ENCODE measurements around the gene BBS7. TPM values are rescaled to one million over a fixed set of nuclear protein-coding genes. Genes with fewer than 3 reads are reported as not detected.

Gene BBS7
- total and polyA plus RNA-seq, 2 experiments from 2014 or later, result 9.5 to 11.9 TPM

- Histone ChIP-seq H3K27ac (no peak overlapping the region), H3K27me3 (peaks cover under 1% of the 10 kb centered on the region), H3K4me2 (no peak overlapping the region), H3K9me3 (ENCODE audit: low read depth) (no peaks in the 10 kb centered on the region), H3K4me1 (ENCODE audit: insufficient read depth) (no peaks in the 10 kb centered on the region), H4K20me1 (ENCODE audit: insufficient read depth, poor library complexity, severe bottlenecking) (no peaks in the 10 kb centered on the region), H2AFZ (no peak overlapping the region), H3K79me2 (no peaks in the 10 kb centered on the region), H3K9me2 (replicated peaks; ENCODE audit: insufficient read depth) (no peaks in the 10 kb centered on the region), H3K36me3 (replicated peaks; ENCODE audit: insufficient read depth, low read depth) (no peaks in the 10 kb centered on the region), H3K4me3 (no peak overlapping the region)
- WGBS (ENCODE audit: low lambda C conversion rate, missing lambda C conversion rate), result 75% methylated on average over 2 of the region's 2 CpGs
- TF ChIP-seq CTCF (IDR thresholded peaks at IDR 0.05; ENCODE audit: poor library complexity) (no peak), EZH2 (IDR thresholded peaks at IDR 0.05; ENCODE audit: borderline replicate concordance) (no peak), EZH2phosphoT487 (IDR thresholded peaks at IDR 0.05; ENCODE audit: low read depth, severe bottlenecking, unreplicated experiment) (no peak)
- no peak for DNase-seq (ENCODE audit: low spot score)
Measured at GRCh38 chr4:121788896-121789295, 81.4 kb downstream of the BBS7 start.

- Histone ChIP-seq H3K9me2 (replicated peaks; ENCODE audit: insufficient read depth) (no peaks in the 10 kb centered on the region), H3K4me1 (ENCODE audit: insufficient read depth) (no peaks in the 10 kb centered on the region), H3K4me2 (no peak overlapping the region), H3K4me3 (no peak overlapping the region), H4K20me1 (ENCODE audit: insufficient read depth, poor library complexity, severe bottlenecking) (no peaks in the 10 kb centered on the region), H3K9me3 (ENCODE audit: low read depth) (no peaks in the 10 kb centered on the region), H2AFZ (no peak overlapping the region), H3K36me3 (replicated peaks; ENCODE audit: insufficient read depth, low read depth) (no peaks in the 10 kb centered on the region), H3K27ac (no peak overlapping the region), H3K79me2 (no peaks in the 10 kb centered on the region), H3K27me3 (peaks cover 2% of the 10 kb centered on the region)
- no peak for TF ChIP-seq CTCF (IDR thresholded peaks at IDR 0.05; ENCODE audit: poor library complexity)
- TF ChIP-seq EZH2phosphoT487 (IDR thresholded peaks at IDR 0.05; ENCODE audit: low read depth, severe bottlenecking, unreplicated experiment), result no peak
- no peak for TF ChIP-seq EZH2 (IDR thresholded peaks at IDR 0.05; ENCODE audit: borderline replicate concordance)
- WGBS (ENCODE audit: low lambda C conversion rate, missing lambda C conversion rate), result 84% methylated on average over 2 of the region's 2 CpGs
- DNase-seq (ENCODE audit: low spot score), result no peak
Measured at GRCh38 chr4:121786221-121786620, 84.1 kb downstream of the BBS7 start.

- Histone ChIP-seq H3K27me3 (peaks cover 2% of the 10 kb centered on the region), H3K4me1 (ENCODE audit: insufficient read depth) (no peaks in the 10 kb centered on the region), H3K36me3 (replicated peaks; ENCODE audit: insufficient read depth, low read depth) (no peaks in the 10 kb centered on the region), H4K20me1 (ENCODE audit: insufficient read depth, poor library complexity, severe bottlenecking) (no peaks in the 10 kb centered on the region), H3K4me3 (no peak overlapping the region), H3K9me3 (ENCODE audit: low read depth) (no peaks in the 10 kb centered on the region), H2AFZ (no peak overlapping the region), H3K79me2 (no peaks in the 10 kb centered on the region), H3K4me2 (no peak overlapping the region), H3K9me2 (replicated peaks; ENCODE audit: insufficient read depth) (no peaks in the 10 kb centered on the region), H3K27ac (no peak overlapping the region)
- no peak for DNase-seq (ENCODE audit: low spot score)
- TF ChIP-seq EZH2 (IDR thresholded peaks at IDR 0.05; ENCODE audit: borderline replicate concordance) (no peak), CTCF (IDR thresholded peaks at IDR 0.05; ENCODE audit: poor library complexity) (no peak), EZH2phosphoT487 (IDR thresholded peaks at IDR 0.05; ENCODE audit: low read depth, severe bottlenecking, unreplicated experiment) (no peak)
- 84% methylated on average over 4 of the region's 4 CpGs for WGBS (ENCODE audit: low lambda C conversion rate, missing lambda C conversion rate)
Measured at GRCh38 chr4:121785479-121785878, 84.8 kb downstream of the BBS7 start.

- DNase-seq (ENCODE audit: low spot score), result no peak
- H3K27ac ChIP-seq, result no peak overlapping the region
- TF ChIP-seq EZH2 (IDR thresholded peaks at IDR 0.05; ENCODE audit: borderline replicate concordance) (no peak), EZH2phosphoT487 (IDR thresholded peaks at IDR 0.05; ENCODE audit: low read depth, severe bottlenecking, unreplicated experiment) (no peak), CTCF (IDR thresholded peaks at IDR 0.05; ENCODE audit: poor library complexity) (no peak)
- H3K9me2 ChIP-seq (replicated peaks; ENCODE audit: insufficient read depth), result no peaks in the 10 kb centered on the region
- no peaks in the 10 kb centered on the region for H3K9me3 ChIP-seq (ENCODE audit: low read depth)
- no peaks in the 10 kb centered on the region for H3K79me2 ChIP-seq
- no peak overlapping the region for H3K4me3 ChIP-seq
- H4K20me1 ChIP-seq (ENCODE audit: insufficient read depth, poor library complexity, severe bottlenecking), result no peaks in the 10 kb centered on the region
- no peak overlapping the region for H2AFZ ChIP-seq
- no peak overlapping the region for H3K4me2 ChIP-seq
- WGBS (ENCODE audit: low lambda C conversion rate, missing lambda C conversion rate), result 63% methylated on average over 2 of the region's 2 CpGs
- H3K27me3 ChIP-seq, result peaks cover 2% of the 10 kb centered on the region
- no peaks in the 10 kb centered on the region for H3K36me3 ChIP-seq (replicated peaks; ENCODE audit: insufficient read depth, low read depth)
- no peaks in the 10 kb centered on the region for H3K4me1 ChIP-seq (ENCODE audit: insufficient read depth)
Measured at GRCh38 chr4:121784975-121785374, 85.3 kb downstream of the BBS7 start.

Measured in hepatocyte (in vitro differentiated cells).